Liver (tissue), 9 donors: ENCODE data around the gene TLE5. TPM values are rescaled to one million over a fixed set of nuclear protein-coding genes. Genes with fewer than 3 reads are reported as not detected.

Experiments
- DNase-seq: peaks from one replicate; pipeline ENCODE4 v3.0.0-alpha.2; 2017; ENCODE audit warnings: low spot score
- H3K27ac ChIP-seq, 2 donors: one replicate each; pipeline ENCODE4 v1.7.0; 2013; ENCODE audit warnings: inconsistent platforms in 2 of 2, low read length in 2 of 2, control low read depth in 1 of 2, low read depth in 1 of 2, mild to moderate bottlenecking in 1 of 2
- H3K27me3 ChIP-seq, 4 donors: one replicate each; pipeline versions ENCODE4 v1.6.1 to v1.7.0; 2013; ENCODE audit warnings: low read length in 3 of 4, inconsistent platforms in 1 of 4, mild to moderate bottlenecking in 1 of 4, moderate library complexity in 1 of 4; ENCODE audit not compliant: control insufficient read depth in 4 of 4, insufficient read depth in 4 of 4
- H3K36me3 ChIP-seq, 4 donors: one replicate each; pipeline versions ENCODE4 v1.6.1 to v1.7.0; 2013; ENCODE audit warnings: low read length in 3 of 4, mild to moderate bottlenecking in 3 of 4, low read depth in 1 of 4, moderate library complexity in 1 of 4; ENCODE audit not compliant: control insufficient read depth in 4 of 4, insufficient read depth in 3 of 4
- H3K4me1 ChIP-seq, 4 donors: one replicate each; pipeline versions ENCODE4 v1.6.1 to v1.7.0; 2013; ENCODE audit warnings: low read length in 3 of 4, mild to moderate bottlenecking in 3 of 4, moderate library complexity in 1 of 4; ENCODE audit not compliant: control insufficient read depth in 4 of 4, insufficient read depth in 4 of 4
- H3K4me3 ChIP-seq, 3 donors: one replicate each; pipeline versions ENCODE4 v1.6.1 to v1.7.0; 2013; ENCODE audit warnings: low read length in 3 of 3, control low read depth in 1 of 3, low read depth in 1 of 3, mild to moderate bottlenecking in 1 of 3
- H3K9ac ChIP-seq, 2 donors: one replicate each; pipeline ENCODE4 v1.7.0; 2013; ENCODE audit warnings: low read length in 2 of 2, mild to moderate bottlenecking in 2 of 2, moderate library complexity in 2 of 2, control low read depth in 1 of 2, low read depth in 1 of 2
- H3K9me3 ChIP-seq, 4 donors: one replicate each; pipeline versions ENCODE4 v1.6.1 to v1.7.0; 2013; ENCODE audit warnings: low read length in 3 of 4; ENCODE audit not compliant: control insufficient read depth in 4 of 4
- EGR1 ChIP-seq, 2 donors: IDR thresholded peaks; 2 replicates each; pipeline ENCODE4 v1.6.1; 2016 to 2018; ENCODE audit warnings: antibody characterized with exemption in 2 of 2, low read depth in 2 of 2
- FOXA1 ChIP-seq: IDR thresholded peaks from 2 replicates; pipeline ENCODE4 v1.6.1; 2016; ENCODE audit warnings: antibody characterized with exemption
- FOXA2 ChIP-seq: IDR thresholded peaks from 2 replicates; pipeline ENCODE4 v1.6.1; 2016; ENCODE audit warnings: antibody characterized with exemption
- GABPA ChIP-seq, 2 donors: IDR thresholded peaks in 1 of 2; conservative IDR thresholded peaks in 1 of 2; 2 replicates each; pipeline ENCODE4 v1.6.1; 2016; ENCODE audit warnings: antibody characterized with exemption in 2 of 2, mild to moderate bottlenecking in 1 of 2, moderate library complexity in 1 of 2
- HNF4A ChIP-seq, 2 donors: conservative IDR thresholded peaks; 2 replicates each; pipeline ENCODE4 v1.6.1; 2016; ENCODE audit warnings: antibody characterized with exemption in 2 of 2, mild to moderate bottlenecking in 2 of 2
- HNF4G ChIP-seq: IDR thresholded peaks from 2 replicates; pipeline ENCODE4 v1.6.1; 2016; ENCODE audit warnings: antibody characterized with exemption
- JUND ChIP-seq, 2 donors: IDR thresholded peaks; 2 replicates each; pipeline ENCODE4 v1.6.1; 2016; ENCODE audit warnings: antibody characterized with exemption in 2 of 2
- NR2F2 ChIP-seq: IDR thresholded peaks from 2 replicates; pipeline ENCODE4 v1.6.1; 2016; ENCODE audit warnings: antibody characterized with exemption
- RAD21 ChIP-seq, 2 donors: IDR thresholded peaks; 2 replicates each; pipeline ENCODE4 v1.6.1; 2016; ENCODE audit warnings: antibody characterized with exemption in 2 of 2, mild to moderate bottlenecking in 2 of 2
- RXRA ChIP-seq, 2 donors: IDR thresholded peaks; 2 replicates each; pipeline ENCODE4 v1.6.1; 2017 to 2018; ENCODE audit warnings: antibody characterized with exemption in 2 of 2, mild to moderate bottlenecking in 1 of 2
- SP1 ChIP-seq: IDR thresholded peaks from 2 replicates; pipeline ENCODE4 v1.6.1; 2018; ENCODE audit warnings: antibody characterized with exemption, mild to moderate bottlenecking
- TAF1 ChIP-seq: conservative IDR thresholded peaks from 2 replicates; pipeline ENCODE4 v1.6.1; 2016; ENCODE audit warnings: antibody characterized with exemption, mild to moderate bottlenecking
- YY1 ChIP-seq: IDR thresholded peaks from 2 replicates; pipeline ENCODE4 v1.6.1; 2016; ENCODE audit warnings: antibody characterized with exemption, mild to moderate bottlenecking
- WGBS: extraction: QIAGEN DNeasy Blood & Tissue Kit; methylation state at CpG from one replicate; pipeline ENCODE4 v1.1.7; 2013; 5-methylcytosine and 5-hydroxymethylcytosine counted together
- polyA plus RNA-seq, 2 donors: library from polyadenylated mRNA; stranded (reverse) in 1 of 2; unstranded in 1 of 2; fragments of 200-250 nt in 1 of 2; fragments of >200 nt in 1 of 2; fragmentation: Nextera tagmentation in 1 of 2; extraction: Ambion mirVana in 1 of 2; gene quantifications; one replicate each; pipeline versions ENCODE4 v1.2.1 to v1.2.3, GENCODE V29; 2013 to 2015
- total RNA-seq, 2 donors: library from RNA; depleted of rRNA; stranded (reverse); fragments of >200 nt; gene quantifications; one replicate each; pipeline ENCODE4 v1.2.3, GENCODE V29; 2014
- TF ChIP-seq, protein P1 (sequence below): IDR thresholded peaks from 2 replicates; pipeline ENCODE4 v1.6.1; 2016; ENCODE audit warnings: antibody characterized with exemption, mild to moderate bottlenecking
- TF ChIP-seq, protein P2 (sequence below): IDR thresholded peaks from 2 replicates; pipeline ENCODE4 v1.6.1; 2016; ENCODE audit warnings: antibody characterized with exemption
- TF ChIP-seq, protein P3 (sequence below): IDR thresholded peaks from 2 replicates; pipeline ENCODE4 v1.6.1; 2016; ENCODE audit warnings: antibody characterized with exemption
- TF ChIP-seq, protein P4 (sequence below): IDR thresholded peaks from 2 replicates; pipeline ENCODE4 v1.6.1; 2016; ENCODE audit warnings: antibody characterized with exemption
- donor health status: healthy.
- donor health status: healthy.
- donor health status: healthy.
- donor health status: healthy.
- donor health status: healthy.

The TLE5 gene
- total and polyA plus RNA-seq, 4 donors, result 47.2 to 166 (median 54.9) TPM

DNA sequence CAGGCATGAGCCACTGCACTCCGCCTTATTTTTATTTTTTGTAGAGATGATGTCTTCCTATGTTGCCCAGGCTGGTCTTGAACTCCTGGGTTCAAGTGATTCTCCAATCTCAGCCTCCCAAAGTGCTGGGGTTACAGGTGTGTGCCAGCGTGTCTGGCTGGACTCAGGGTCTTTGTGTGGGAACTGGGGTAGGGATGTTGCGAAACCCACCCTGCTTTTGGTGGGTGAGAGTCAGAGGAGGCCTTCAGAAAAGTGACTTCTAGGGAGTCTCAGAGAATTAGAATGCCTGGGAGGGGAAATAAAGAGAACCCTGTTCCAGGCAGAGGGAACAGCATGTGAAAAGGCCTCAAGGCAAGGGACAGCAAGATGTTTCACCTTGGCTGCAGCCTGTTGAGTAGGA, 13.2 kb downstream of the TLE5 start:
- 95% methylated on average over 3 of the region's 3 CpGs for WGBS
- Histone ChIP-seq H3K9ac (no peak overlapping the region), H3K36me3 (peaks cover 0 to 5% (median under 1%) of the 10 kb centered on the region in 4 donors), H3K27ac (no peak overlapping the region), H3K4me3 (no peak overlapping the region), H3K9me3 (no peaks in the 10 kb centered on the region), H3K4me1 (peaks cover 0 to 5% (median 3%) of the 10 kb centered on the region in 4 donors), H3K27me3 (no peaks in the 10 kb centered on the region)
- no peak for DNase-seq
- no peak for TF ChIP-seq NR2F2
- no peak for TF ChIP-seq YY1
- TF ChIP-seq, protein P1, sequence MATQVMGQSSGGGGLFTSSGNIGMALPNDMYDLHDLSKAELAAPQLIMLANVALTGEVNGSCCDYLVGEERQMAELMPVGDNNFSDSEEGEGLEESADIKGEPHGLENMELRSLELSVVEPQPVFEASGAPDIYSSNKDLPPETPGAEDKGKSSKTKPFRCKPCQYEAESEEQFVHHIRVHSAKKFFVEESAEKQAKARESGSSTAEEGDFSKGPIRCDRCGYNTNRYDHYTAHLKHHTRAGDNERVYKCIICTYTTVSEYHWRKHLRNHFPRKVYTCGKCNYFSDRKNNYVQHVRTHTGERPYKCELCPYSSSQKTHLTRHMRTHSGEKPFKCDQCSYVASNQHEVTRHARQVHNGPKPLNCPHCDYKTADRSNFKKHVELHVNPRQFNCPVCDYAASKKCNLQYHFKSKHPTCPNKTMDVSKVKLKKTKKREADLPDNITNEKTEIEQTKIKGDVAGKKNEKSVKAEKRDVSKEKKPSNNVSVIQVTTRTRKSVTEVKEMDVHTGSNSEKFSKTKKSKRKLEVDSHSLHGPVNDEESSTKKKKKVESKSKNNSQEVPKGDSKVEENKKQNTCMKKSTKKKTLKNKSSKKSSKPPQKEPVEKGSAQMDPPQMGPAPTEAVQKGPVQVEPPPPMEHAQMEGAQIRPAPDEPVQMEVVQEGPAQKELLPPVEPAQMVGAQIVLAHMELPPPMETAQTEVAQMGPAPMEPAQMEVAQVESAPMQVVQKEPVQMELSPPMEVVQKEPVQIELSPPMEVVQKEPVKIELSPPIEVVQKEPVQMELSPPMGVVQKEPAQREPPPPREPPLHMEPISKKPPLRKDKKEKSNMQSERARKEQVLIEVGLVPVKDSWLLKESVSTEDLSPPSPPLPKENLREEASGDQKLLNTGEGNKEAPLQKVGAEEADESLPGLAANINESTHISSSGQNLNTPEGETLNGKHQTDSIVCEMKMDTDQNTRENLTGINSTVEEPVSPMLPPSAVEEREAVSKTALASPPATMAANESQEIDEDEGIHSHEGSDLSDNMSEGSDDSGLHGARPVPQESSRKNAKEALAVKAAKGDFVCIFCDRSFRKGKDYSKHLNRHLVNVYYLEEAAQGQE, result no peak
- TF ChIP-seq TAF1, result no peak
- TF ChIP-seq RAD21 (IDR thresholded peaks at IDR 0.05), result no peak
- TF ChIP-seq EGR1 (IDR thresholded peaks at IDR 0.05; ENCODE audit: low read depth in 2 of 2), result no peak
- no peak for TF ChIP-seq FOXA1
- TF ChIP-seq, protein P2, sequence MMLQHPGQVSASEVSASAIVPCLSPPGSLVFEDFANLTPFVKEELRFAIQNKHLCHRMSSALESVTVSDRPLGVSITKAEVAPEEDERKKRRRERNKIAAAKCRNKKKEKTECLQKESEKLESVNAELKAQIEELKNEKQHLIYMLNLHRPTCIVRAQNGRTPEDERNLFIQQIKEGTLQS, result no peak
- TF ChIP-seq HNF4G, result no peak
- TF ChIP-seq SP1, result no peak
- no peak for TF ChIP-seq HNF4A (conservative IDR thresholded peaks at IDR 0.05)
- TF ChIP-seq RXRA (IDR thresholded peaks at IDR 0.05), result no peak
- TF ChIP-seq FOXA2, result no peak
- no peak for TF ChIP-seq JUND (IDR thresholded peaks at IDR 0.05)
- TF ChIP-seq, protein P3, sequence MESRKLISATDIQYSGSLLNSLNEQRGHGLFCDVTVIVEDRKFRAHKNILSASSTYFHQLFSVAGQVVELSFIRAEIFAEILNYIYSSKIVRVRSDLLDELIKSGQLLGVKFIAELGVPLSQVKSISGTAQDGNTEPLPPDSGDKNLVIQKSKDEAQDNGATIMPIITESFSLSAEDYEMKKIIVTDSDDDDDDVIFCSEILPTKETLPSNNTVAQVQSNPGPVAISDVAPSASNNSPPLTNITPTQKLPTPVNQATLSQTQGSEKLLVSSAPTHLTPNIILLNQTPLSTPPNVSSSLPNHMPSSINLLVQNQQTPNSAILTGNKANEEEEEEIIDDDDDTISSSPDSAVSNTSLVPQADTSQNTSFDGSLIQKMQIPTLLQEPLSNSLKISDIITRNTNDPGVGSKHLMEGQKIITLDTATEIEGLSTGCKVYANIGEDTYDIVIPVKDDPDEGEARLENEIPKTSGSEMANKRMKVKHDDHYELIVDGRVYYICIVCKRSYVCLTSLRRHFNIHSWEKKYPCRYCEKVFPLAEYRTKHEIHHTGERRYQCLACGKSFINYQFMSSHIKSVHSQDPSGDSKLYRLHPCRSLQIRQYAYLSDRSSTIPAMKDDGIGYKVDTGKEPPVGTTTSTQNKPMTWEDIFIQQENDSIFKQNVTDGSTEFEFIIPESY, result no peak
- no peak for TF ChIP-seq GABPA (IDR thresholded peaks at IDR 0.05 in 1 of 2, conservative IDR thresholded peaks at IDR 0.05 in 1 of 2)

DNA sequence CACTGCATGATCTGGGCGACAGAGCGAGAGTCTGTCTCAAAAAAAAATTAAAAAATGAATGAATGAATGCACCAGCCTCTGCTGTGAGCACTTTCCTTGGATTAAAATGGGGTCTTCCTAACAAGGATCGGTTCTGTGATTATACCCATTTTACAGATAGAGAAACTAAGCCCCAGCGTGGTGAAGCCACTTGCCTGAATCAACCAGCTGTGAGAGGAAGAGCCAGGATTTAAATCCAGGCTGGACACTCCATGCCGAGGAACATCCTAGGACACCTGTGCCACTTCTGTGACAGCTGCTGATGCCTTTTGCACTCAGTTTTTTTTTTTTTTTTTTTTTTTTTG, 14.1 kb downstream of the TLE5 start:
- H3K9me3 ChIP-seq, result no peaks in the 10 kb centered on the region
- peaks cover 0 to 5% (median 3%) of the 10 kb centered on the region in 4 donors for H3K4me1 ChIP-seq
- no peak for DNase-seq
- no peak for TF ChIP-seq SP1
- TF ChIP-seq, protein P4, sequence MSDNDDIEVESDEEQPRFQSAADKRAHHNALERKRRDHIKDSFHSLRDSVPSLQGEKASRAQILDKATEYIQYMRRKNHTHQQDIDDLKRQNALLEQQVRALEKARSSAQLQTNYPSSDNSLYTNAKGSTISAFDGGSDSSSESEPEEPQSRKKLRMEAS, result no peak
- TF ChIP-seq, protein P1, result no peak
- TF ChIP-seq JUND (IDR thresholded peaks at IDR 0.05), result no peak
- TF ChIP-seq HNF4G, result no peak
- TF ChIP-seq, protein P3, result no peak
- TF ChIP-seq TAF1, result no peak
- no peak overlapping the region for H3K4me3 ChIP-seq
- H3K27me3 ChIP-seq, result no peaks in the 10 kb centered on the region
- 89% methylated on average over 5 of the region's 5 CpGs for WGBS
- no peak overlapping the region for H3K9ac ChIP-seq
- H3K36me3 ChIP-seq, result no peaks in the 10 kb centered on the region
- no peak overlapping the region for H3K27ac ChIP-seq
